CD4-positive, alpha-beta T cell treated with Interleukin-21 for 1 hour (primary cell): ENCODE results near the gene KDM7A.

Experiments
- DNase-seq: peaks from one replicate; pipeline ENCODE4 v3.0.0-alpha.2; 2020

KDM7A gene

DNA sequence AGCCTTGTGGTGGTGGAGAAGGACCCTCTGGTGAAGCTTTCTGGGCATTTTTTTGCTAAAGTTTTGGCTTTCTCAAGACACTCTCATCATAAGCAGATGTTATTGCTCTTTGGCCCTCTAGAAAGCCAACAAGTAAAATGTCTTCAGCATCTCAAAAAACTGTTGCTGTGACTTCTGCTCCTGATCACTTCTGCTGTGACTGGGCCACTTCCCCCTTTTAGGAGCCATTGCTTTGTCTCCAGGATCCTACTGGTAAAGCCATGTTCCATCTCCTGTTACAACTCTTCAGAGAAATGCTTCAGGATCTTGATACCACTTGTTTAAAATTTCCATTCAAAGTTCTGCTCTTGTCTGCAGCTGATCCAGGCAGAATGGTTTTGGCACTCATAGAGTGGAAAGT lies 125.0 kb downstream of the KDM7A start:
- DNase-seq: no peak

DNA sequence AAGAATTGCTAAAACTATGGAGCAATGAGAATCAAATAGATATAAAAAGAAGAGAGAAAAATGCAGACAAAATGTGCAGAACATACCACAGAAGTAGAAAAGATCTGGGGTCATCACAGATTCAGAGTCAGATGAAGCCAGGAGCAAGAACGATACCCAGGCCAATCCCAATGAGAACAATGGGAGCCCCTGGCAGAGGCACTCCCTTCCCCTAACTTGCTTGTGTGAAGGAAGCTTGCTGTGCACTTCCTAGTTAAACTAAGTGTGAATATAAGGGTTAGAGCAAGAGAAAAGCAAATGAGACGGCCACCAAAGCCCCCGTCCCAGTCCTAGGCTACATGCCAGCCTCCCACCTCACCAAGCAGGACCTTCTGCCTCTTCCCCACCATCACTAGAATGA lies 126.7 kb downstream of the KDM7A start:
- DNase-seq: no peak

DNA sequence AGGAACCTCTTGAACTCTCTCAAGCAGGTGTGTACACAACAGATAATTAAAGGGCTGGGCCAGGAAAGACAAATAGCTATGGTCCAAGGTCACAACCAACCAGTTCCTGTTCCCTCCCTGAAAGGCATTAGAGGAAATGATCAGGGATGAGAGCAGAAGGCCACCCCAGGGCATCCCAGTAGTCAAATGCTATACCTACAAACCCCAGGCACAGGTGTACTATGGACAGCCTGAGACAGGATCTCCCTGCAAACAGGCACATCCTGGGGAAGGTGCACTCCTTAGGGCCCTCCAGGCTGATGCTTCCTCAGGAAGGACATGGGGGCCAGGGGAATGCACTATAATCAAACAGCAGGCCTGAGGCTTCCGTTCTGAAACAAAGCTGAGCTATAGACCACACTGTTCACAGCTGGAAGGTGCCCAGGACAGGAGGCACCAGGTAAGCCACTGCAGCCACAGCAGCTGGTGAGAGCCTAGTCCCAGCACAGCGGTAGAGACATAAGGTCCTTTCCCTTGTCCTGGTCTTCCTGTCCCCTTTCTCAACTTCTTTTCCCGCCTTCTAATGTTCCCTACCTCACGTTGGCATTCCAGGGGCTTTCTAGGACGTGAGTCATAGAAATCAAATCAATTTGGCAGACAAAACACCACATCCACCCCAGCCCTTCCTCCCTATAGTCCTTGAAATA lies 127.3 kb downstream of the KDM7A start:
- DNase-seq: no peak

DNA sequence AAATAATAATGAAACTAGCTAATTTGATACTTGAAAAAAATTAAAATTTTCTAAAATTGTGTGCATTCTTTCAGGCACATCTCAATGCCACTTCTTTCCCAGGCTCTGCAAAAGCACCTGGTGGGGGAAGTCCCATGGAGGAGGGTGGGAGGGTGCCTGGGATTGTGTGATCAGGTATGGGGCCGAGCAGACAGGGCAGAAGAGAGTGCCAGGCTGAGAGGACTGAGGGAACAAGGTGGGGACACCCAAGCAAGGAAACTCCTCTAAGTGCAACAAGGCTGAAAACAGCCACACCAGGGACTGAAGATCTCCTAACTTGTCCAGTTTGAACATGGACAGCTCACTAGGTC lies 127.8 kb downstream of the KDM7A start:
- no peak for DNase-seq

DNA sequence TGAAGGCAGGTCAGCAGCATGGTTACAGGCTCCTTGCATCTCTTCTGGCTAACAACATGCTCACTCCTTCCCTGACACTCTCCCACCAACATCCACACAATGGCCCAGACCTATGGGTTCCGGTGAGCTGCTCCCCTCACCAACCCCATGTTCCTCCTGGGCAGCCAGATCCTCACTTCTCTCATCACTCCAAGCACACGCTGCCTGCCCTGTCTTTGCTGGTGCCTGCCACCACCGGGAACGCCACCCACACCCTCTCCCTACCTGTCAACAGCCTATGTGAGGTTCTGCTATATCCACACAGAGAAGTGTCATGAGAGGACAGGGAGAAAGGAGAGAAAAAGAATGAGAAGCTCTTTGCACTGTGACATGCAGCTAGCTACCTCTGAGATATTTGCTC lies 128.6 kb downstream of the KDM7A start:
- DNase-seq: no peak

DNA sequence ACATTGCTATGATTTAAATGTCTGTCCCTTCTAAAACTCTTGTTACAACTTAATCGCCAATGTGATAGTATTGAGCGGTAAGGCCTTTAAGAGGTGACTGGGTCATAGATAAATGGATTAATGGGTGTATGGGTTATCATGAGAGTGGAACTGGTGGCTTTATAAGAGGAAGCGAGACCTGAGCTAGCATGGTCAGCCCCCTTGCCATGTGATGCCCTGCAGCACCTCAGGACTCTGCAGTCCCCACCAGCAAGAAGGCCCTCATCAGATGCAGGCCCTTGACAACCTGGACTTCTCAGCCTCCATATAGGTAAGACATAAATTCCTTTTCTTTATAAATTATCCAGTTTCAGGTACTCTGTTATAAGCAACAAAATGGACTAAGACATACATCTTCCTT lies 129.6 kb downstream of the KDM7A start:
- DNase-seq: no peak

DNA sequence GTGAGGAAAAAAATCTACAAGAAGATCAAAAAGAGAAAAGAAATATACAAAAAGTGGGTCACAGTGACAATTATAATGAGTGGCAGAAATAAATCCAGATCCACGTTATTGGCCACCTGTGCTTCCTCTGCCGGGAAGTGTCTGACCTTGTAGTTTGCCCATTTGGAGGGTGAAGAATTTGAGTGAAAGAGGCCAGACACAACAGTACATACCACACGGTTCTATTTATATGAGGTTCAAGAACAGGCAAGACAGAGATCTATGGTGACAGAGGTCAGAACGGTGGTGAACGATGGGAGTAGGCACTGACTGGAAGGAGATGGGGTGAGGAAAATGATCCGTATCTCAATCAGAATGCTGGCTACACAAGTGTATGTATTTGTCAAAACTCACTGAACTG lies 131.1 kb downstream of the KDM7A start:
- DNase-seq: no peak

DNA sequence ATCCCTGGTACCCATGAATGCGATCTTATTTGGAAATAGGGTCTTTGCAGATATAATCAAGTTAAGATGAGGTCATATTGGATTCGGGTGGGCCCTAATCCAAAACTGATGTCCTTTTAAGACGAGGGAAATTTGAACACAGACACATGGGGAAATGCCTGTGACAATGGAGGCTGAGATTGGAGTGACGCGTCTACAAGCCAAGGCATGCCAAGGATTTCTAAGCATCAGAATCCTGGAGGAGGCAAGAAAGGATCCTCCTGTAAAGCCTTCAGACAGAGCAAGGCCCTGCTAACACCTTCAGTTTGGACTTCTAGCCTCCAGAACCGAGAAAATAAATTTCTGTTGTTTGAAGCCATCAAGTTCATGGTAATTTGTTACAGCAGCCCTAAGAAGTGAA lies 132.5 kb downstream of the KDM7A start:
- DNase-seq: no peak

DNA sequence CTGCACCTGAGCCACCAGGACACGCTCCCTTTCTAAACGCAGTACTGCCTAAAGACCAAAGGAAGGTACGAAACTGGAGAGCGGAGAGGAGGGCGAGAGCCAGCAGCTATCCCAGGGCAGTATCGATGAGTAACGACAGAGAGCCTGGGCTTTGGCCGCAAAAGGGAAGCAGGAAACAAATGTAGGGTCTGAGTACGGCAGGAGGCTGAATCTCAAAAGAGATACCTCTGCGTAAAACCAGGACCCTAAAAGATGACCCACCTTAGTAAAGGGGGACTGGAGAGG lies 134.5 kb downstream of the KDM7A start:
- no peak for DNase-seq

DNA sequence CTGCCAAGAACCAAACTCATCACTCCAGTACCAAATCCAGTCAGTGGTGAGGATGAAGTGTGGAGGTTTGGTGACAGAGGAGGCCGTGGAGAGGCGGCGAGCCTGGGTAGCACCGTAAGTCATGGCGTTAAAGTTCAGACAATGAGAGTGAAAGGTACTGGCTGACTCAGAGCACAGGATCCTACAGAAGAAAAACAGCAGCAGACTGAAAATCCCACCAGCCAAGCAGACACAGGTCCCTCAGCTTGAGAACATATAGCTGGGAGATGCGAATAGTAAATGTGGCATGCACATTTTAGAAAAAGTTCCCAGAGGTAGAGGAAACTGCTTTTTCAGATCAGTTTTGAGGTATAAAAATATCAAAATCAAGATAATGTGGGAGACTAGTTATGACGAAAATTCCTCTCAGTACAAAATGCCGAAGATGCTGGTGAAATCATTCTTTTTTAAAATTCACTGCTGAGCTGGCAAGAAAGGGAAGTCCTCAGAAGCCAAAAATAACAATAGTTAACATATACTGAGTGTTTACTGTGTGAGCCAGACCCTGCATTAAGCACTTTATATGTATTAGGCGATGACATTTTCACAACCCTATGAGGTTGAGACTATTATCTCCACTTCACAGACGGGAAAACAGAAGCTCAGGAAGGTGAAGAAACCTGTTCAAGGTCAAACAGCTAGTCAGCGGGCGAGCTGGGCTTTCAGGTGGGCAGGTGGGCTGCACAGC lies 135.0 kb downstream of the KDM7A start:
- DNase-seq: no peak

DNA sequence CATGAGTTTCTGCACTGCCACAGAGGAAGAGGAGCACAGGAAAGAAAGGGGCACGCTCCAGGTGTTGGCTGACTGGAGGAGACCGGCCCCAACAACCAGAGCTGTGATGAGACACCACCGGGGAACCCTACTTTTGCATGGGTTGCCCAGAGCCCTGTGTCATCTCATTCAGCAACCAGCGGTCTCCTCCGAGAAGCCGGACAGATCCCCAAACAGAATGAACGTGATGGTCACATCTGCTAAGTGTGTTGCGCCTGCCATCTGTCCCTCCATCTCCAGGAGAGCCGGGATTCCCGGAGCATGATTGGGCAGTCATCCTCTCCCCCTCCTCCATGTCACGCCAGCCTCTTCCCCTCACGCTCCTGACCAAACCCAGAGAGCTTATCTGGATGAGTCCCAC lies 136.9 kb downstream of the KDM7A start:
- no peak for DNase-seq

DNA sequence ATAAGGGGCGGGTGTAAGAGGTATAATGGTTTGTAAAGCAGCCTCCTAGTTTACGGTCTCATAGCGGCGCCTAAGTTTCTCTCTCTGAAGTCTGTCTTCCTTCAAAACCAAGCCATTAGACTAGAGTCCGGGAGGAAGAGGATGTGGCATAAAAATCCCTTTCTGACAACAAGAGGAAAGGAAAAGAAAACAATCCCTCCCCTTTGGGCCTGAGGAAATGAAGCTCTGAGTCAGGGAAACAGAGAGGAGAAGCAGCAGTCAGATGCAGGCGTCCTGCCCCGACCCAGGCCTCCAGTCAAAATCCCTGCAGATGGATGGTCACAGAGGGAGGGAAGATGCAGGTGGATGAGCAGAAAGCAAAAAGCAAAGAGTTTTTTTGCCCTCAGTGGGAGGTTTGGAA lies 137.7 kb downstream of the KDM7A start:
- DNase-seq: no peak

DNA sequence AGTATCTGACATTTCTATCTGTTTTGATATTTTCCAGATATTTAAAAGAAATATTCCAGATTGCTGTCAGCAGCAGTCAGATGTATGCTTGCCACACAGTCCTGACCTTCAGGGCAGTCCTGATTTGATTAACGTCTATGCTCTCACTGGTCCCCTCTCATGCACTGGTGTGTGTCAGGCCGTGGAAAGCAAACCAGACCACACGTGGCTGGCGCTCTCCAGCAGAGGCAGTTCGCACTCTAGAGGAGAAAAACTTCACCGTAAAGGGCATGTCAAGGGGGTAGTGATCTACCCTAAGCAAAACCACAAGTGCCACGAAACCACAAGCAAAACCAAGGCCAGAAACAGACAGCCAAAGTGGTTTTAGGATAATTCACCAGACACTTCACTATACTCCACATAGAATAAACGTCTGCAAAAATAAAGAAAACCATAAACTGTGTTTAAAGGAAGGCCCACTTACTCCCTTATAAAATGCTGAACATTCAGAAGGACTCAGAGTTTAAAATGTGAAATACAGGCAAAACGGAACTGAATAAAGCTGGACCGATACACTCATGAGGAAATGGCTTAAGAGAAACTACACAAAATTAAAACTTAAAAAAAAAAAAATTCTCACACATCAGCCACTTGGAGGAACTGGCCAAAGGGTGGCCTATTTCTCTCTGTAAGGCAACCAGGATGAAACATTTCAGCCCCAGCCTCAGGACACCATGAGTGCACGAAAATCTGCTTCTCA lies 140.4 kb downstream of the KDM7A start:
- peak; percentile 28 for DNase-seq

DNA sequence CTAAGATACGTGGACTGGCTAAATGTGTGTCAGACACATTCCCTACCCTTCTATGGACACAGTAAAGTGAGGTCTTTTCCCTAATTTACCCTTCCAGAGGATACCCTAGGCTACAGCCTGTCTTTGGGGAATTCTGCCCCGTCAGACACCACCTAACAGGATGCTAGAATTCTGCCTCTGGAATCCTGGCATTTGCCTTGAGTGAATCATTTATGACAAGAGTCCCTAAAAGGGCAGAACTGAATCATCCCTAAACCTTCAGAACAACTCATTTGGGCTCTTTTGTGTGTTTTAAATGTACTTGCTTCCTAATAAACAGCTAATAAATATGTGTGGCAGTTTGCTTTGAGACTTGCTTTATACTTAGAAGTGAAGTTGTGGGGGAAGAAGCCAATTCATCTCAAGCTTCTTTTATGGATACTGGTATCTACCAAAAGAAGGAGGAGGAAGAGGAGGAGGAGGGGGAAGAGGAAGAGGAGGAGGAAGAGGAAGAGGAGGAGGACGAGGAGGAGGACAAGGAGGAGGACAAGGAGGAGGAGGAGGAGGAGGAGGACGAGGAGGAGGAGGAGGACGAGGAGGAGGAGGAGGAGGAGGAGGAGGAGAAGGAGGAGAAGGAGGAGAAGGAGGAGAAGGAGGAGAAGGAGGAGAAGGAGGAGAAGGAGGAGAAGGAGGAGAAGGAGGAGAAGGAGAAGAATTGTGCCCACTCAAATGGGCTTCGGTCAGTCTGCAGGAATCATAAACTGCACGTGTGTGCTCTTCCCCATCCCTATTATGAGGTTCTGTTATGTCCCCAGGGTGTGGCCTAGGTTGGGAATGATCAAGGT lies 141.2 kb downstream of the KDM7A start:
- DNase-seq: no peak
